ENCODE data around the gene WNK4. TPM values are rescaled to one million over a fixed set of nuclear protein-coding genes. Genes with fewer than 3 reads are reported as not detected.
A peak's percentile ranks its signal among the peaks of the same experiment; 100 is the strongest.

The WNK4 gene
- total and polyA plus RNA-seq, 9 of the 15 experiments (the other 6 are each of a cell fraction or from before 2014, with no cell fraction given), result 0.32 to 25.8 (median 4.5) TPM

DNA sequence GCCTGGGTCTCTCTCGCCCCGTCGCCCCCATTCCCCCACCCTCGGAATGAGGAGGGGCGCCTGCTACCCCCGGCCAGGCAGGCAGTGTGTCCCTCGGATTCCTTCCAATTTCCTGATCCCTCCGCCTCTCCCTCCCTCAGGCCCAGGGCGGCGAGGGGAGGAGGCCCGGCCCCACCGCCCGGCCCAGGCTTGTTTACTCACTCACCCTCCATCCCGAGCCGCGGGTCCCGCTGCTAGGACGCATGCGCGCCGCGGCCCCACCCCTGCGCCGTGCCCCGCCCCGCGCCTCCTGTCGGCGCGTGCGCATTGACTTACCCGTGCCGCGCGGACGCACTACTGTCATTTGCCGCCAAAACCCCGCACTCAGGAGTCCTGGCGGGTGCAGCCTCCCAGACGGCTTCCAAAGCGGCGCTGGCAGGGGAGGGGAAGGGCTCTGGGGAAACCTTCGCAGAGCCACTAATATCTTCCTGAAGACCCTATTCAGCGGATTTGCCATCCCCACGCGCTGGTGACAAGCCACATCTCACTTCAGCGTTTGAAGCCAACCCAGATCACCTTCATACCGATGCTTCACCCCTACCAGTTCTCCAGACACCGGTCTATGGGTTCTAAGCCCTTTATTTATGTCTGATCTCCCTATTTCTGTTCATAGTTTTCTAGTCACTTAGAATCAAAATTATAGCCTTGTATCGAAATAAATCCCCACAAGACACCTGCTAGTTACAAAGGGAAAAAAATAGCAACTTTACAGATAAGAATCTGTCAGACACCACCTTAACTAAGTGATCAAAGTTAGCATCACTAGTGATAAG lies 35.4 kb upstream of the WNK4 start, which contains the start of gene EZH1 (continued):
- TF ChIP-seq ATF3 (IDR thresholded peaks at IDR 0.05) (no peak), ATF3 (CRISPR knock-in tag; conservative IDR thresholded peaks at IDR 0.05) (0 out of 2 replicates have a peak, but pooled peaks have one; percentile 51), EWSR1 (IDR thresholded peaks at IDR 0.05; ENCODE audit: borderline replicate concordance, low read depth, partially characterized antibody) (no peak), RB1 (IDR thresholded peaks at IDR 0.05; ENCODE audit: low read depth) (peak; percentile 95), KDM5B (IDR thresholded peaks at IDR 0.05; ENCODE audit: insufficient replicate concordance, low read depth, low read length) (no peak), HCFC1 (IDR thresholded peaks at IDR 0.05; ENCODE audit: low read depth, low read length) (no peak), SMARCE1 (IDR thresholded peaks at IDR 0.05) (no peak), ZNF644 (tag; IDR thresholded peaks at IDR 0.05; ENCODE audit: low read depth) (no peak), JUNB (CRISPR knock-in tag; conservative IDR thresholded peaks at IDR 0.05) (no peak), ZMIZ1 (IDR thresholded peaks at IDR 0.05; ENCODE audit: low read depth in 2 of 2, low read length in 2 of 2) (0 out of 4 replicates have a peak, but pooled peaks of 1 of the 2 experiments have one; percentile 45), ZSCAN29 (IDR thresholded peaks at IDR 0.05) (no peak), ZNF511 (CRISPR knock-in tag; IDR thresholded peaks at IDR 0.05) (peak; percentile 94), SOX6 (IDR thresholded peaks at IDR 0.05) (no peak; the same call in 1 of the 2 replicates), CHD1 (IDR thresholded peaks at IDR 0.05; ENCODE audit: low read length) (no peak), ESRRA (IDR thresholded peaks at IDR 0.05; ENCODE audit: borderline replicate concordance, low read depth) (no peak), EZH2 (IDR thresholded peaks at IDR 0.05; ENCODE audit: borderline replicate concordance, low read depth, low read length) (no peak), CXXC5 (CRISPR knock-in tag; IDR thresholded peaks at IDR 0.05) (peak; percentile 98)
- TF ChIP-seq, protein P1, sequence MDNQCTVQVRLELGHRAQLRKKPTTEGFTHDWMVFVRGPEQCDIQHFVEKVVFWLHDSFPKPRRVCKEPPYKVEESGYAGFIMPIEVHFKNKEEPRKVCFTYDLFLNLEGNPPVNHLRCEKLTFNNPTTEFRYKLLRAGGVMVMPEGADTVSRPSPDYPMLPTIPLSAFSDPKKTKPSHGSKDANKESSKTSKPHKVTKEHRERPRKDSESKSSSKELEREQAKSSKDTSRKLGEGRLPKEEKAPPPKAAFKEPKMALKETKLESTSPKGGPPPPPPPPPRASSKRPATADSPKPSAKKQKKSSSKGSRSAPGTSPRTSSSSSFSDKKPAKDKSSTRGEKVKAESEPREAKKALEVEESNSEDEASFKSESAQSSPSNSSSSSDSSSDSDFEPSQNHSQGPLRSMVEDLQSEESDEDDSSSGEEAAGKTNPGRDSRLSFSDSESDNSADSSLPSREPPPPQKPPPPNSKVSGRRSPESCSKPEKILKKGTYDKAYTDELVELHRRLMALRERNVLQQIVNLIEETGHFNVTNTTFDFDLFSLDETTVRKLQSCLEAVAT (IDR thresholded peaks at IDR 0.05), result no peak
- TF ChIP-seq, protein P2, sequence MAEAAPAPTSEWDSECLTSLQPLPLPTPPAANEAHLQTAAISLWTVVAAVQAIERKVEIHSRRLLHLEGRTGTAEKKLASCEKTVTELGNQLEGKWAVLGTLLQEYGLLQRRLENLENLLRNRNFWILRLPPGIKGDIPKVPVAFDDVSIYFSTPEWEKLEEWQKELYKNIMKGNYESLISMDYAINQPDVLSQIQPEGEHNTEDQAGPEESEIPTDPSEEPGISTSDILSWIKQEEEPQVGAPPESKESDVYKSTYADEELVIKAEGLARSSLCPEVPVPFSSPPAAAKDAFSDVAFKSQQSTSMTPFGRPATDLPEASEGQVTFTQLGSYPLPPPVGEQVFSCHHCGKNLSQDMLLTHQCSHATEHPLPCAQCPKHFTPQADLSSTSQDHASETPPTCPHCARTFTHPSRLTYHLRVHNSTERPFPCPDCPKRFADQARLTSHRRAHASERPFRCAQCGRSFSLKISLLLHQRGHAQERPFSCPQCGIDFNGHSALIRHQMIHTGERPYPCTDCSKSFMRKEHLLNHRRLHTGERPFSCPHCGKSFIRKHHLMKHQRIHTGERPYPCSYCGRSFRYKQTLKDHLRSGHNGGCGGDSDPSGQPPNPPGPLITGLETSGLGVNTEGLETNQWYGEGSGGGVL (CRISPR knock-in tag; IDR thresholded peaks at IDR 0.05), result no peak

All from K562 (cell line).